ENCODE data around the gene ELOB.
A peak's percentile ranks its signal among the peaks of the same experiment; 100 is the strongest.

The ELOB gene

GRCh38 chr16:2786061-2786825, 9.2 kb upstream of the ELOB start:
- no peak overlapping the region for H3K27ac ChIP-seq
- TF ChIP-seq ZFX (IDR thresholded peaks at IDR 0.05; ENCODE audit: borderline replicate concordance) (no peak), CTCF (IDR thresholded peaks at IDR 0.05) (no peak)

- no peak for TF ChIP-seq ZFX (IDR thresholded peaks at IDR 0.05; ENCODE audit: borderline replicate concordance)
- TF ChIP-seq CTCF (IDR thresholded peaks at IDR 0.05): peak; percentile 36
- no peak overlapping the region for H3K27ac ChIP-seq
These were observed 8.3 kb upstream of the ELOB start for GRCh38 chr16:2785101-2785991.

GRCh38 chr16:2784358-2785100, 7.4 kb upstream of the ELOB start:
- TF ChIP-seq CTCF (IDR thresholded peaks at IDR 0.05) (no peak), ZFX (IDR thresholded peaks at IDR 0.05; ENCODE audit: borderline replicate concordance) (no peak)
- H3K27ac ChIP-seq: no peak overlapping the region

- TF ChIP-seq CTCF (IDR thresholded peaks at IDR 0.05): no peak
- no peak for TF ChIP-seq ZFX (IDR thresholded peaks at IDR 0.05; ENCODE audit: borderline replicate concordance)
- H3K27ac ChIP-seq: no peak overlapping the region
These were observed 6.7 kb upstream of the ELOB start for GRCh38 chr16:2783581-2784357.

- H3K27ac ChIP-seq: no peak overlapping the region
- TF ChIP-seq CTCF (IDR thresholded peaks at IDR 0.05) (no peak), ZFX (IDR thresholded peaks at IDR 0.05; ENCODE audit: borderline replicate concordance) (no peak)
These were observed 5.7 kb upstream of the ELOB start for GRCh38 chr16:2782583-2783351.

Measured in 22Rv1 (cell line).